Measurements from ENCODE around the gene RBMS1. TPM values are rescaled to one million over a fixed set of nuclear protein-coding genes. Genes with fewer than 3 reads are reported as not detected.
A peak's percentile ranks its signal among the peaks of the same experiment; 100 is the strongest.

RBMS1 gene
- total RNA-seq, 3 donors from 2014 or later, result 81.3 to 96.2 (median 92.1) TPM

- intact Hi-C loops (cut with DNase I; ENCODE audit: low total_unique reads), result no loop called here
- Histone ChIP-seq H3K4me1 (no peaks in the 10 kb centered on the region), H3K9me3 (no peaks in the 10 kb centered on the region), H3K36me3 (no peaks in the 10 kb centered on the region), H3K27ac (no peak overlapping the region), H3K27me3 (no peaks in the 10 kb centered on the region), H3K4me3 (no peak overlapping the region)
- DNase-seq (ENCODE audit: low spot score in 2 of 2), result no peak
- no peak for TF ChIP-seq CTCF (IDR thresholded peaks at IDR 0.05)
- TF ChIP-seq POLR2AphosphoS5 (IDR thresholded peaks at IDR 0.05), result no peak
- TF ChIP-seq POLR2A (IDR thresholded peaks at IDR 0.05), result no peak
Measured at GRCh38 chr2:160465002-160465401, 28.6 kb downstream of the RBMS1 start.

- no peaks in the 10 kb centered on the region for H3K4me1 ChIP-seq
Measured at GRCh38 chr2:160464017-160464416, 29.6 kb downstream of the RBMS1 start.

GRCh38 chr2:160463245-160463644 lies 30.4 kb downstream of the RBMS1 start:
- no peak for DNase-seq (ENCODE audit: low spot score in 2 of 2)
- intact Hi-C loops (cut with DNase I; ENCODE audit: low total_unique reads), result no loop called here
- Histone ChIP-seq H3K9me3 (no peaks in the 10 kb centered on the region), H3K4me1 (no peaks in the 10 kb centered on the region), H3K4me3 (no peak overlapping the region), H3K27me3 (no peaks in the 10 kb centered on the region), H3K36me3 (no peaks in the 10 kb centered on the region), H3K27ac (no peak overlapping the region)
- TF ChIP-seq CTCF (IDR thresholded peaks at IDR 0.05) (no peak), POLR2AphosphoS5 (IDR thresholded peaks at IDR 0.05) (no peak), POLR2A (IDR thresholded peaks at IDR 0.05) (no peak)

More at GRCh38 chr2:160464017-160464416, 29.6 kb downstream of the RBMS1 start:
- TF ChIP-seq POLR2AphosphoS5 (IDR thresholded peaks at IDR 0.05) (no peak), CTCF (IDR thresholded peaks at IDR 0.05) (no peak), POLR2A (IDR thresholded peaks at IDR 0.05) (no peak)
- Histone ChIP-seq H3K27me3 (no peaks in the 10 kb centered on the region), H3K27ac (no peak overlapping the region), H3K36me3 (no peaks in the 10 kb centered on the region), H3K9me3 (no peaks in the 10 kb centered on the region), H3K4me3 (no peak overlapping the region)
- no peak for DNase-seq (ENCODE audit: low spot score in 2 of 2)
- intact Hi-C loops (cut with DNase I; ENCODE audit: low total_unique reads), result no loop called here

GRCh38 chr2:160460333-160460731 lies 33.3 kb downstream of the RBMS1 start:
- Histone ChIP-seq H3K4me1 (peaks cover 0 to 3% of the 10 kb centered on the region in 2 donors), H3K27ac (peak overlapping the region in 1 of 2 donors; percentile 4), H3K9me3 (no peaks in the 10 kb centered on the region), H3K4me3 (no peak overlapping the region), H3K36me3 (no peaks in the 10 kb centered on the region), H3K27me3 (no peaks in the 10 kb centered on the region)
- TF ChIP-seq POLR2AphosphoS5 (IDR thresholded peaks at IDR 0.05), result no peak
- TF ChIP-seq CTCF (IDR thresholded peaks at IDR 0.05), result no peak
- TF ChIP-seq POLR2A (IDR thresholded peaks at IDR 0.05), result no peak
- no peak for DNase-seq (ENCODE audit: low spot score in 2 of 2)
- intact Hi-C loops (cut with DNase I; ENCODE audit: low total_unique reads), result no loop called here

- peak overlapping the region in 1 of 2 donors; percentile 4 for H3K27ac ChIP-seq
- intact Hi-C loops (cut with DNase I; ENCODE audit: low total_unique reads), result no loop called here
Measured at GRCh38 chr2:160459538-160460332, 33.9 kb downstream of the RBMS1 start.

More at GRCh38 chr2:160459538-160460332, 33.9 kb downstream of the RBMS1 start:
- DNase-seq (ENCODE audit: low spot score in 2 of 2), result no peak
- Histone ChIP-seq H3K4me3 (no peak overlapping the region), H3K9me3 (no peaks in the 10 kb centered on the region), H3K27me3 (no peaks in the 10 kb centered on the region), H3K36me3 (no peaks in the 10 kb centered on the region), H3K4me1 (peaks cover 0 to 3% of the 10 kb centered on the region in 2 donors)
- TF ChIP-seq CTCF (IDR thresholded peaks at IDR 0.05), result no peak
- TF ChIP-seq POLR2AphosphoS5 (IDR thresholded peaks at IDR 0.05), result no peak
- TF ChIP-seq POLR2A (IDR thresholded peaks at IDR 0.05), result no peak

Data from breast epithelium (tissue), 4 donors.